Liver (tissue), 9 donors: ENCODE data around the gene XPR1. TPM values are rescaled to one million over a fixed set of nuclear protein-coding genes. Genes with fewer than 3 reads are reported as not detected.

ENCODE experiments used
- DNase-seq: peaks from one replicate; pipeline ENCODE4 v3.0.0-alpha.2; 2017; ENCODE audit warnings: low spot score
- H3K27ac ChIP-seq, 2 donors: one replicate each; pipeline ENCODE4 v1.7.0; 2013; ENCODE audit warnings: inconsistent platforms in 2 of 2, low read length in 2 of 2, control low read depth in 1 of 2, low read depth in 1 of 2, mild to moderate bottlenecking in 1 of 2
- H3K27me3 ChIP-seq, 4 donors: one replicate each; pipeline versions ENCODE4 v1.6.1 to v1.7.0; 2013; ENCODE audit warnings: low read length in 3 of 4, inconsistent platforms in 1 of 4, mild to moderate bottlenecking in 1 of 4, moderate library complexity in 1 of 4; ENCODE audit not compliant: control insufficient read depth in 4 of 4, insufficient read depth in 4 of 4
- H3K36me3 ChIP-seq, 4 donors: one replicate each; pipeline versions ENCODE4 v1.6.1 to v1.7.0; 2013; ENCODE audit warnings: low read length in 3 of 4, mild to moderate bottlenecking in 3 of 4, low read depth in 1 of 4, moderate library complexity in 1 of 4; ENCODE audit not compliant: control insufficient read depth in 4 of 4, insufficient read depth in 3 of 4
- H3K4me1 ChIP-seq, 4 donors: one replicate each; pipeline versions ENCODE4 v1.6.1 to v1.7.0; 2013; ENCODE audit warnings: low read length in 3 of 4, mild to moderate bottlenecking in 3 of 4, moderate library complexity in 1 of 4; ENCODE audit not compliant: control insufficient read depth in 4 of 4, insufficient read depth in 4 of 4
- H3K4me3 ChIP-seq, 3 donors: one replicate each; pipeline versions ENCODE4 v1.6.1 to v1.7.0; 2013; ENCODE audit warnings: low read length in 3 of 3, control low read depth in 1 of 3, low read depth in 1 of 3, mild to moderate bottlenecking in 1 of 3
- H3K9ac ChIP-seq, 2 donors: one replicate each; pipeline ENCODE4 v1.7.0; 2013; ENCODE audit warnings: low read length in 2 of 2, mild to moderate bottlenecking in 2 of 2, moderate library complexity in 2 of 2, control low read depth in 1 of 2, low read depth in 1 of 2
- H3K9me3 ChIP-seq, 4 donors: one replicate each; pipeline versions ENCODE4 v1.6.1 to v1.7.0; 2013; ENCODE audit warnings: low read length in 3 of 4; ENCODE audit not compliant: control insufficient read depth in 4 of 4
- CTCF ChIP-seq: fragments of 150-350 bp; IDR thresholded peaks from 2 replicates; pipeline ENCODE4 v1.5.1; 2017; ENCODE audit warnings: improper control_type of control experiment, low read depth, low read length; ENCODE audit not compliant: missing input control
- EGR1 ChIP-seq, 2 donors: IDR thresholded peaks; 2 replicates each; pipeline ENCODE4 v1.6.1; 2016 to 2018; ENCODE audit warnings: antibody characterized with exemption in 2 of 2, low read depth in 2 of 2
- FOXA1 ChIP-seq: IDR thresholded peaks from 2 replicates; pipeline ENCODE4 v1.6.1; 2016; ENCODE audit warnings: antibody characterized with exemption
- FOXA2 ChIP-seq: IDR thresholded peaks from 2 replicates; pipeline ENCODE4 v1.6.1; 2016; ENCODE audit warnings: antibody characterized with exemption
- GABPA ChIP-seq, 2 donors: IDR thresholded peaks in 1 of 2; conservative IDR thresholded peaks in 1 of 2; 2 replicates each; pipeline ENCODE4 v1.6.1; 2016; ENCODE audit warnings: antibody characterized with exemption in 2 of 2, mild to moderate bottlenecking in 1 of 2, moderate library complexity in 1 of 2
- HNF4A ChIP-seq, 2 donors: conservative IDR thresholded peaks; 2 replicates each; pipeline ENCODE4 v1.6.1; 2016; ENCODE audit warnings: antibody characterized with exemption in 2 of 2, mild to moderate bottlenecking in 2 of 2
- HNF4G ChIP-seq: IDR thresholded peaks from 2 replicates; pipeline ENCODE4 v1.6.1; 2016; ENCODE audit warnings: antibody characterized with exemption
- JUND ChIP-seq, 2 donors: IDR thresholded peaks; 2 replicates each; pipeline ENCODE4 v1.6.1; 2016; ENCODE audit warnings: antibody characterized with exemption in 2 of 2
- MAX ChIP-seq: IDR thresholded peaks from 2 replicates; pipeline ENCODE4 v1.6.1; 2016; ENCODE audit warnings: antibody characterized with exemption
- NR2F2 ChIP-seq: IDR thresholded peaks from 2 replicates; pipeline ENCODE4 v1.6.1; 2016; ENCODE audit warnings: antibody characterized with exemption
- RAD21 ChIP-seq, 2 donors: IDR thresholded peaks; 2 replicates each; pipeline ENCODE4 v1.6.1; 2016; ENCODE audit warnings: antibody characterized with exemption in 2 of 2, mild to moderate bottlenecking in 2 of 2
- RXRA ChIP-seq, 2 donors: IDR thresholded peaks; 2 replicates each; pipeline ENCODE4 v1.6.1; 2017 to 2018; ENCODE audit warnings: antibody characterized with exemption in 2 of 2, mild to moderate bottlenecking in 1 of 2
- SP1 ChIP-seq: IDR thresholded peaks from 2 replicates; pipeline ENCODE4 v1.6.1; 2018; ENCODE audit warnings: antibody characterized with exemption, mild to moderate bottlenecking
- TAF1 ChIP-seq: conservative IDR thresholded peaks from 2 replicates; pipeline ENCODE4 v1.6.1; 2016; ENCODE audit warnings: antibody characterized with exemption, mild to moderate bottlenecking
- YY1 ChIP-seq: IDR thresholded peaks from 2 replicates; pipeline ENCODE4 v1.6.1; 2016; ENCODE audit warnings: antibody characterized with exemption, mild to moderate bottlenecking
- ZBTB33 ChIP-seq: IDR thresholded peaks from 2 replicates; pipeline ENCODE4 v1.6.1; 2016; ENCODE audit warnings: antibody characterized with exemption
- WGBS: extraction: QIAGEN DNeasy Blood & Tissue Kit; methylation state at CpG from one replicate; pipeline ENCODE4 v1.1.7; 2013; 5-methylcytosine and 5-hydroxymethylcytosine counted together
- polyA plus RNA-seq, 2 donors: library from polyadenylated mRNA; stranded (reverse) in 1 of 2; unstranded in 1 of 2; fragments of 200-250 nt in 1 of 2; fragments of >200 nt in 1 of 2; fragmentation: Nextera tagmentation in 1 of 2; extraction: Ambion mirVana in 1 of 2; gene quantifications; one replicate each; pipeline versions ENCODE4 v1.2.1 to v1.2.3, GENCODE V29; 2013 to 2015
- total RNA-seq, 2 donors: library from RNA; depleted of rRNA; stranded (reverse); fragments of >200 nt; gene quantifications; one replicate each; pipeline ENCODE4 v1.2.3, GENCODE V29; 2014
- donor health status: healthy.
- donor health status: healthy.
- donor health status: healthy.
- donor health status: healthy.
- donor health status: healthy.

The XPR1 gene
- total and polyA plus RNA-seq, 4 donors, result 1.8 to 14.3 (median 5.9) TPM

- Histone ChIP-seq H3K36me3 (no peaks in the 10 kb centered on the region), H3K9ac (no peak overlapping the region), H3K4me1 (no peaks in the 10 kb centered on the region), H3K4me3 (no peak overlapping the region), H3K9me3 (no peaks in the 10 kb centered on the region), H3K27ac (no peak overlapping the region), H3K27me3 (no peaks in the 10 kb centered on the region)
- WGBS, result 98% methylated on average over 2 of the region's 2 CpGs
- TF ChIP-seq ZBTB33 (no peak), GABPA (IDR thresholded peaks at IDR 0.05 in 1 of 2, conservative IDR thresholded peaks at IDR 0.05 in 1 of 2) (no peak), RXRA (IDR thresholded peaks at IDR 0.05) (no peak), FOXA1 (no peak), YY1 (no peak), EGR1 (IDR thresholded peaks at IDR 0.05; ENCODE audit: low read depth in 2 of 2) (no peak)
- no peak for DNase-seq
Measured at GRCh38 chr1:180802813-180803212, 171.0 kb downstream of the XPR1 start.

GRCh38 chr1:180805316-180805715 is 173.5 kb downstream of the XPR1 start:
- Histone ChIP-seq H3K4me1 (no peaks in the 10 kb centered on the region), H3K4me3 (no peak overlapping the region), H3K27ac (no peak overlapping the region), H3K9ac (no peak overlapping the region), H3K27me3 (no peaks in the 10 kb centered on the region), H3K36me3 (no peaks in the 10 kb centered on the region), H3K9me3 (no peaks in the 10 kb centered on the region)
- DNase-seq, result no peak
- no peak for TF ChIP-seq RAD21 (IDR thresholded peaks at IDR 0.05)
- TF ChIP-seq SP1, result no peak
- TF ChIP-seq EGR1 (IDR thresholded peaks at IDR 0.05; ENCODE audit: low read depth in 2 of 2), result no peak
- no peak for TF ChIP-seq YY1
- no peak for TF ChIP-seq JUND (IDR thresholded peaks at IDR 0.05)
- TF ChIP-seq HNF4A (conservative IDR thresholded peaks at IDR 0.05), result no peak
- TF ChIP-seq NR2F2, result no peak
- no peak for TF ChIP-seq MAX
- no peak for TF ChIP-seq FOXA2

- Histone ChIP-seq H3K27me3 (no peaks in the 10 kb centered on the region), H3K4me3 (no peak overlapping the region), H3K9me3 (no peaks in the 10 kb centered on the region), H3K4me1 (no peaks in the 10 kb centered on the region), H3K9ac (no peak overlapping the region), H3K27ac (no peak overlapping the region), H3K36me3 (peaks cover 0 to 4% (median 2%) of the 10 kb centered on the region in 4 donors)
- TF ChIP-seq MAX (no peak), RAD21 (IDR thresholded peaks at IDR 0.05) (no peak), JUND (IDR thresholded peaks at IDR 0.05) (no peak), TAF1 (no peak), RXRA (IDR thresholded peaks at IDR 0.05) (no peak), FOXA2 (no peak), YY1 (no peak), HNF4G (no peak), FOXA1 (no peak), CTCF (no peak)
- WGBS, result 98% methylated on average over 2 of the region's 2 CpGs
- DNase-seq, result no peak
Measured at GRCh38 chr1:180811298-180811697, 179.5 kb downstream of the XPR1 start.
